Measurements from ENCODE around the gene RHPN2.
"Not testable (repeated sequence)": the region's sequence is repeated elsewhere in the genome, so short reads cannot be mapped to it uniquely, and the experiment has no call there.

The RHPN2 gene

GRCh38 chr19:32977280-32977679 lies 87.4 kb downstream of the RHPN2 start:
- DNase-seq (ENCODE audit: low read depth in 2 of 2), result no peak

GRCh38 chr19:32976223-32976805 lies 88.4 kb downstream of the RHPN2 start:
- peak; percentile 60 to 64 for DNase-seq (ENCODE audit: low read depth in 2 of 2)

- peak; percentile 89 to 97 for DNase-seq (ENCODE audit: low read depth in 2 of 2)
Observed at GRCh38 chr19:32971715-32972540, 92.8 kb downstream of the RHPN2 start, which contains the start of the genes CEP89 and FAAP24. CEP89 (minus strand) TSS chr19:32971958; CDS start chr19:32971874, 84 bp downstream. FAAP24 (plus strand) TSS chr19:32972242; CDS start chr19:32973197, 955 bp downstream.

- DNase-seq (ENCODE audit: low read depth in 2 of 2), result no peak
Observed at GRCh38 chr19:32971012-32971595, 93.6 kb downstream of the RHPN2 start.

GRCh38 chr19:32969549-32969948 lies 95.1 kb downstream of the RHPN2 start:
- no peak for DNase-seq (ENCODE audit: low read depth in 2 of 2)

GRCh38 chr19:32966750-32967149 lies 97.9 kb downstream of the RHPN2 start:
- DNase-seq (ENCODE audit: low read depth in 2 of 2), result no peak

GRCh38 chr19:32945260-32945659 lies 119.4 kb downstream of the RHPN2 start:
- DNase-seq (ENCODE audit: low read depth in 2 of 2), result no peak

- DNase-seq (ENCODE audit: low read depth in 2 of 2), result not testable (repeated sequence)
Observed at GRCh38 chr19:32941273-32941672, 123.4 kb downstream of the RHPN2 start.

- DNase-seq (ENCODE audit: low read depth in 2 of 2), result no peak
Observed at GRCh38 chr19:32936065-32936464, 128.6 kb downstream of the RHPN2 start.

- no peak for DNase-seq (ENCODE audit: low read depth in 2 of 2)
Observed at GRCh38 chr19:32935629-32936028, 129.1 kb downstream of the RHPN2 start.

GRCh38 chr19:32933571-32933970 lies 131.1 kb downstream of the RHPN2 start:
- no peak for DNase-seq (ENCODE audit: low read depth in 2 of 2)

- DNase-seq (ENCODE audit: low read depth in 2 of 2), result no peak
Observed at GRCh38 chr19:32930567-32930966, 134.1 kb downstream of the RHPN2 start.

GRCh38 chr19:32928806-32929205 lies 135.9 kb downstream of the RHPN2 start:
- no peak for DNase-seq (ENCODE audit: low read depth in 2 of 2)

All from stimulated activated CD4-positive, alpha-beta T cell treated with anti-CD3 and anti-CD28 coated beads, Interleukin-1b, Interleukin-23, amount 100 ng/mL, for 4 hours (primary cell).